HCT116 (cell line): Measurements from ENCODE around the gene HOXB2. TPM values are rescaled to one million over a fixed set of nuclear protein-coding genes. Genes with fewer than 3 reads are reported as not detected.

Experiments
- ATAC-seq: fragments of 200-7000 bp; cut with Tn5 transposase; 2 replicates; pipeline ENCODE4 v1.9.1; 2020; ENCODE audit warnings: mild to moderate bottlenecking, moderate library complexity
- BruUV-seq: library from RNA; stranded (reverse); fragments of 400-500 nt; replicated peaks from 2 replicates; lab custom pipeline; 2021; lab: Mats Ljungman, UMichigan
- CTCF ChIA-PET: fragments of 300-600 bp; sonication (Branson Sonifier 250); formaldehyde crosslinking; loops from one replicate; lab custom pipeline; 2021; ENCODE audit warnings: antibody characterized with exemption; lab: Charles Lee
- POLR2A ChIA-PET: fragments of 300-600, 350-600 bp; sonication (Branson Sonifier 250); formaldehyde crosslinking; loops from one replicate; lab custom pipeline; 2021; ENCODE audit warnings: antibody characterized with exemption; lab: Charles Lee
- RAD21 ChIA-PET, 2 experiments: fragments of 300-600 bp; sonication (Branson Sonifier 250); formaldehyde crosslinking; loops; one replicate each; lab custom pipeline; 2023; ENCODE audit warnings: low total read pairs in 2 of 2; ENCODE audit not compliant: uncharacterized antibody in 2 of 2, unreplicated experiment in 2 of 2, low non-redundant PET in 1 of 2; lab: Charles Lee
- DNase-seq: peaks from one replicate; pipeline ENCODE4 v3.0.0-alpha.2; 2010; ENCODE audit warnings: low read depth, low spot score
- H2AFZ ChIP-seq: fragments of 200-600 bp; shearing (Covaris generic), sonication (generic); 2 replicates; pipeline ENCODE4 v1.6.1; 2017; ENCODE audit warnings: low read depth, mixed run types, mixed read lengths, antibody characterized with exemption, low read length; ENCODE audit not compliant: poor library complexity, severe bottlenecking
- H3K27ac ChIP-seq: 2 replicates; pipeline ENCODE4 v1.5.1; 2012; ENCODE audit warnings: low read depth, low read length
- H3K27me3 ChIP-seq: fragments of 200-600 bp; sonication (generic); 2 replicates; pipeline ENCODE4 v1.6.1; 2016; ENCODE audit warnings: mixed run types, low read length, mixed read lengths; ENCODE audit not compliant: insufficient read depth
- H3K36me3 ChIP-seq, 2 experiments: fragments of 200-500 bp in 1 of 2; fragments of 200-600 bp in 1 of 2; sonication (Bioruptor generic) in 1 of 2; sonication (generic) in 1 of 2; 2 replicates each; pipeline versions ENCODE4 v1.5.1 to v1.6.1; 2014 to 2016; ENCODE audit warnings: low read length in 2 of 2, inconsistent platforms in 1 of 2, mixed read lengths in 1 of 2, mixed run types in 1 of 2; ENCODE audit not compliant: insufficient read depth in 2 of 2, control insufficient read depth in 1 of 2
- H3K4me1 ChIP-seq, 2 experiments: fragments of 200-600 bp in 1 of 2; sonication (generic) in 1 of 2; 2 replicates each; pipeline versions ENCODE4 v1.5.1 to v1.6.1; 2012 to 2017; ENCODE audit warnings: low read length in 2 of 2, inconsistent platforms in 1 of 2, mild to moderate bottlenecking in 1 of 2, mixed read lengths in 1 of 2, mixed run types in 1 of 2, moderate library complexity in 1 of 2; ENCODE audit not compliant: insufficient read depth in 2 of 2, control insufficient read depth in 1 of 2
- H3K4me2 ChIP-seq: fragments of 200-600 bp; sonication (generic); 2 replicates; pipeline ENCODE4 v1.6.1; 2017; ENCODE audit warnings: mixed run types, low read length, mixed read lengths
- H3K4me3 ChIP-seq, 2 experiments: fragments of 200-600 bp in 1 of 2; sonication (generic) in 1 of 2; replicated peaks in 1 of 2; 2 replicates each; pipeline ENCODE4 v1.5.1; 2011 to 2016; ENCODE audit warnings: low read length in 2 of 2, control low read depth in 1 of 2, low read depth in 1 of 2, mild to moderate bottlenecking in 1 of 2, mixed read lengths in 1 of 2, mixed run types in 1 of 2
- H3K79me2 ChIP-seq: fragments of 200-600 bp; sonication (generic); 2 replicates; pipeline ENCODE4 v1.6.1; 2017; ENCODE audit warnings: mild to moderate bottlenecking, mixed run types, low read length, moderate library complexity, mixed read lengths; ENCODE audit not compliant: insufficient read depth
- H3K9ac ChIP-seq: fragments of 200-600 bp; sonication (generic); 2 replicates; pipeline ENCODE4 v1.6.1; 2016; ENCODE audit warnings: low read length, mixed read lengths
- H3K9me2 ChIP-seq: fragments of 200-600 bp; sonication (generic), shearing (Covaris generic); 2 replicates; pipeline ENCODE4 v1.6.1; 2017; ENCODE audit warnings: mixed run types, mild to moderate bottlenecking, moderate library complexity; ENCODE audit not compliant: insufficient read depth
- H3K9me3 ChIP-seq, 2 experiments: fragments of 200-500 bp in 1 of 2; fragments of 200-600 bp in 1 of 2; sonication (Bioruptor generic) in 1 of 2; sonication (generic) in 1 of 2; 2 replicates each; pipeline ENCODE4 v1.6.1; 2014 to 2017; ENCODE audit warnings: low read length in 2 of 2, mixed read lengths in 2 of 2, inconsistent platforms in 1 of 2, low read depth in 1 of 2, mild to moderate bottlenecking in 1 of 2, mixed run types in 1 of 2, moderate library complexity in 1 of 2; ENCODE audit not compliant: control insufficient read depth in 1 of 2, insufficient read depth in 1 of 2
- H4K20me1 ChIP-seq: fragments of 200-600 bp; sonication (generic), shearing (Covaris generic); 2 replicates; pipeline ENCODE4 v1.6.1; 2017; ENCODE audit warnings: mixed run types, mild to moderate bottlenecking, moderate library complexity; ENCODE audit not compliant: insufficient read depth
- ATF3 ChIP-seq: IDR thresholded peaks from 2 replicates; pipeline ENCODE4 v1.6.1; 2012
- CBX3 ChIP-seq: IDR thresholded peaks from 2 replicates; pipeline ENCODE4 v1.6.1; 2012; ENCODE audit warnings: low read depth
- CTCF ChIP-seq, 3 experiments: fragments of 200-600 bp in 1 of 3; sonication (generic) in 1 of 3; IDR thresholded peaks in 2 of 3; conservative IDR thresholded peaks in 1 of 3; 2 replicates each; pipeline ENCODE4 v1.5.1; 2012 to 2017; ENCODE audit warnings: low read depth in 2 of 3, low read length in 2 of 3, antibody characterized with exemption in 1 of 3, borderline replicate concordance in 1 of 3, control low read depth in 1 of 3, mild to moderate bottlenecking in 1 of 3, mixed read lengths in 1 of 3, mixed run types in 1 of 3, moderate library complexity in 1 of 3; ENCODE audit not compliant: insufficient read depth in 1 of 3
- FOSL1 ChIP-seq: IDR thresholded peaks from 2 replicates; pipeline ENCODE4 v1.6.1; 2012; ENCODE audit warnings: low read depth
- YY1 ChIP-seq: IDR thresholded peaks from 2 replicates; pipeline ENCODE4 v1.6.1; 2011; ENCODE audit warnings: low read length, low read depth, moderate library complexity, mild to moderate bottlenecking; ENCODE audit not compliant: insufficient replicate concordance; ENCODE audit errors: extremely low read depth
- ZBTB33 ChIP-seq: IDR thresholded peaks from 2 replicates; pipeline ENCODE4 v1.6.1; 2011; ENCODE audit warnings: mild to moderate bottlenecking, low read length, moderate library complexity; ENCODE audit not compliant: insufficient replicate concordance; ENCODE audit errors: extremely low read depth
- ZFX ChIP-seq: fragments of 450-650 bp; IDR thresholded peaks from 2 replicates; pipeline ENCODE4 v1.6.1; 2017
- intact Hi-C: fragments of 100-400 bp; cut with micrococcal nuclease; formaldehyde crosslinking; loops from 2 replicates; pipeline ENCODE4 v1.10.0; 2022
- total RNA-seq: library from RNA; stranded (reverse); gene quantifications from one replicate; pipeline ENCODE4 v1.2.1, GENCODE V29; 2021; ENCODE audit not compliant: unreplicated experiment

HOXB2 gene
- total RNA-seq, 1 experiment from 2014 or later = 2.0 TPM

GRCh38 chr17:48505788-48506187 lies 39.1 kb downstream of the HOXB2 start (continued):
- no peak for TF ChIP-seq CTCF (IDR thresholded peaks at IDR 0.05 in 2 of 3, conservative IDR thresholded peaks at IDR 0.05 in 1 of 3; ENCODE audit: borderline replicate concordance in 1 of 3, insufficient read depth in 1 of 3, low read depth in 2 of 3, low read length in 2 of 3)

GRCh38 chr17:48504953-48505352 lies 40.0 kb downstream of the HOXB2 start:
- POLR2A ChIA-PET = interaction anchor here (1.3 kb wide), 1 partner anchor 33 kb away, joined by 3 read pairs; no protein-coding TSS in a partner anchor

More at GRCh38 chr17:48504953-48505352, 40.0 kb downstream of the HOXB2 start:
- Histone ChIP-seq H3K9me2 (no peaks in the 10 kb centered on the region), H3K4me3 (no peak overlapping the region), H3K27ac (no peak overlapping the region), H4K20me1 (no peaks in the 10 kb centered on the region), H2AFZ (no peak overlapping the region), H3K9me3 (no peaks in the 10 kb centered on the region), H3K4me1 (peaks cover 9 to 15% of the 10 kb centered on the region in 2 experiments), H3K4me2 (no peak overlapping the region), H3K36me3 (no peaks in the 10 kb centered on the region), H3K27me3 (no peaks in the 10 kb centered on the region), H3K79me2 (no peaks in the 10 kb centered on the region), H3K9ac (no peak overlapping the region)
- CTCF ChIA-PET = interaction anchor here (1.0 kb wide), 1 partner anchor 10 kb away, joined by 3 read pairs; no protein-coding TSS in a partner anchor
- RAD21 ChIA-PET = no interaction called here
- DNase-seq (no peak), ATAC-seq (no peak)
- TF ChIP-seq FOSL1 (no peak), ZFX (no peak), CBX3 (no peak), ZBTB33 (no peak), ATF3 (no peak), YY1 (no peak)
- intact Hi-C loops = no loop called here
- BruUV-seq = no TSS peak
